ENCODE data around the gene STRA8. TPM values are rescaled to one million over a fixed set of nuclear protein-coding genes. Genes with fewer than 3 reads are reported as not detected.

STRA8 gene
- not detected for polyA plus RNA-seq (2013, experiment 1 of 2; ENCODE audit: insufficient read length)
- not detected for polyA plus RNA-seq (2013, experiment 2 of 2; ENCODE audit: insufficient read length)

GRCh38 chr7:135233570-135233969 is at the start of gene STRA8:
Gene STRA8, plus strand, starts transcription at chr7:135233838. Its CDS starts 6,687 bp downstream, at chr7:135240525.
- DNase-seq, result no peak

- DNase-seq, result no peak
Observed at GRCh38 chr7:135184254-135184841, 49.3 kb upstream of the STRA8 start.

GRCh38 chr7:135185471-135186260 is 48.0 kb upstream of the STRA8 start:
- DNase-seq, result no peak

- no peak for DNase-seq
Observed at GRCh38 chr7:135186261-135186540, 47.4 kb upstream of the STRA8 start.

- DNase-seq, result no peak
Observed at GRCh38 chr7:135186841-135187253, 46.8 kb upstream of the STRA8 start.

- DNase-seq, result no peak
Observed at GRCh38 chr7:135188298-135188984, 45.2 kb upstream of the STRA8 start.

GRCh38 chr7:135189221-135189662 is 44.4 kb upstream of the STRA8 start:
- DNase-seq, result no peak

GRCh38 chr7:135189961-135190360 is 43.7 kb upstream of the STRA8 start:
- peak; percentile 79 for DNase-seq

GRCh38 chr7:135190703-135191102 is 42.9 kb upstream of the STRA8 start:
- DNase-seq, result no peak

- no peak for DNase-seq
Observed at GRCh38 chr7:135192914-135193536, 40.6 kb upstream of the STRA8 start.

- peak; percentile 97 for DNase-seq
Observed at GRCh38 chr7:135193615-135194081, 40.0 kb upstream of the STRA8 start.

- no peak for DNase-seq
Observed at GRCh38 chr7:135194494-135195095, 39.0 kb upstream of the STRA8 start.

GRCh38 chr7:135195156-135195555 is 38.5 kb upstream of the STRA8 start:
- no peak for DNase-seq

GRCh38 chr7:135195968-135196629 is 37.5 kb upstream of the STRA8 start:
- no peak for DNase-seq

- DNase-seq, result no peak
Observed at GRCh38 chr7:135197343-135197742, 36.3 kb upstream of the STRA8 start.

- no peak for DNase-seq
Observed at GRCh38 chr7:135197906-135198655, 35.6 kb upstream of the STRA8 start.

- no peak for DNase-seq
Observed at GRCh38 chr7:135199439-135199838, 34.2 kb upstream of the STRA8 start.

GRCh38 chr7:135200821-135201331 is 32.8 kb upstream of the STRA8 start:
- DNase-seq, result no peak

GRCh38 chr7:135201350-135201749 is 32.3 kb upstream of the STRA8 start:
- DNase-seq, result no peak

- no peak for DNase-seq
Observed at GRCh38 chr7:135204341-135204749, 29.3 kb upstream of the STRA8 start.

GRCh38 chr7:135204876-135205275 is 28.8 kb upstream of the STRA8 start:
- DNase-seq, result no peak

Measured in fibroblast of skin of abdomen (primary cell).